ENCODE measurements around the gene IGSF23.

IGSF23 gene

DNA sequence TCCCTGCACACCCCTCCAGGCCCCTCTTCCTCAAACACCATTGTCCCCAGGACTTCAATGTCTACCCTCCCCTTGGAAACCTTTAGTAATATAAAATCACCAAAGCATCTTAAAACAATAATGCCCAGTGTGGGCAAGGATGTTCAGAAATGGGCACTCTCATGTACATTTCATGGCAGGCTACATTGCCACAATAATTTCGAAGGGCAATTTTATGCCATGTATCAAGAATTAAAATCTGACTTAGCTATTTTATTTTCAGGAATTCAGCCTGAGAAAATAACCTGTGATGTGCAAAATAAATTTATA lies 35.8 kb upstream of the IGSF23 start:
- TF ChIP-seq, protein P1, sequence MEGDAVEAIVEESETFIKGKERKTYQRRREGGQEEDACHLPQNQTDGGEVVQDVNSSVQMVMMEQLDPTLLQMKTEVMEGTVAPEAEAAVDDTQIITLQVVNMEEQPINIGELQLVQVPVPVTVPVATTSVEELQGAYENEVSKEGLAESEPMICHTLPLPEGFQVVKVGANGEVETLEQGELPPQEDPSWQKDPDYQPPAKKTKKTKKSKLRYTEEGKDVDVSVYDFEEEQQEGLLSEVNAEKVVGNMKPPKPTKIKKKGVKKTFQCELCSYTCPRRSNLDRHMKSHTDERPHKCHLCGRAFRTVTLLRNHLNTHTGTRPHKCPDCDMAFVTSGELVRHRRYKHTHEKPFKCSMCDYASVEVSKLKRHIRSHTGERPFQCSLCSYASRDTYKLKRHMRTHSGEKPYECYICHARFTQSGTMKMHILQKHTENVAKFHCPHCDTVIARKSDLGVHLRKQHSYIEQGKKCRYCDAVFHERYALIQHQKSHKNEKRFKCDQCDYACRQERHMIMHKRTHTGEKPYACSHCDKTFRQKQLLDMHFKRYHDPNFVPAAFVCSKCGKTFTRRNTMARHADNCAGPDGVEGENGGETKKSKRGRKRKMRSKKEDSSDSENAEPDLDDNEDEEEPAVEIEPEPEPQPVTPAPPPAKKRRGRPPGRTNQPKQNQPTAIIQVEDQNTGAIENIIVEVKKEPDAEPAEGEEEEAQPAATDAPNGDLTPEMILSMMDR (IDR thresholded peaks at IDR 0.05; ENCODE audit: low read length, missing control alignments) = no peak
- DNase-seq (ENCODE audit: low read depth) = no peak
- H3K4me3 ChIP-seq (replicated peaks; ENCODE audit: low read depth, low read length) = no peak overlapping the region

- TF ChIP-seq, protein P1 (IDR thresholded peaks at IDR 0.05; ENCODE audit: low read length, missing control alignments) = no peak
- DNase-seq (ENCODE audit: low read depth) = no peak
- H3K4me3 ChIP-seq (replicated peaks; ENCODE audit: low read depth, low read length) = no peak overlapping the region
Observed at GRCh38 chr19:44579663-44580365, 33.5 kb upstream of the IGSF23 start.

DNA sequence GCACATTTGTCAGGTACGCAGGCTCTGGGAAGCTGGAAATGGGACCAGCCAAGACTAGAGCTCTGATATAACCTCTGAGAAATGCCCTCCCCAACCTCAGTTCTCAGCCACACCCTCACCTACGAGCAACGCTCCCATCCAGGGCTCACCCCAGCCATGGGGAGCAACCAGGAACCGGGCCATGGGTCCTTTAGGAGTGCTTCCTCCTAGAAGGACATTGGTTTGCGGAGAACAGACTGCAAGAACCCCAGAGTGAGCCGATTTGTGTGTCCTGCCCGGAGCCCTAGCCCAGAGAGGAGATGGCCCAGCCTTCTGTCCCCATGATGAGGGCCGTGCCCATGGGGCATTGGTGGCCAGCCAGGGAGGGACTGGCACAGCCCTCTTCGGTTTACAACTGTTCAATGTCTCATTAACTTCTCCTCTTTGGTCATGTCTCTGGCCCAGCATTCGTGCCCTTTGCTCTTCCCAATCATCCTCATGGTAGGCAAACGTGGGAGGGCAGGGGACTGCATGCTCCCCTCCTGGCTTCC lies 32.9 kb upstream of the IGSF23 start:
- DNase-seq (ENCODE audit: low read depth) = no peak
- no peak overlapping the region for H3K4me3 ChIP-seq (replicated peaks; ENCODE audit: low read depth, low read length)
- TF ChIP-seq, protein P1 (IDR thresholded peaks at IDR 0.05; ENCODE audit: low read length, missing control alignments) = no peak

DNA sequence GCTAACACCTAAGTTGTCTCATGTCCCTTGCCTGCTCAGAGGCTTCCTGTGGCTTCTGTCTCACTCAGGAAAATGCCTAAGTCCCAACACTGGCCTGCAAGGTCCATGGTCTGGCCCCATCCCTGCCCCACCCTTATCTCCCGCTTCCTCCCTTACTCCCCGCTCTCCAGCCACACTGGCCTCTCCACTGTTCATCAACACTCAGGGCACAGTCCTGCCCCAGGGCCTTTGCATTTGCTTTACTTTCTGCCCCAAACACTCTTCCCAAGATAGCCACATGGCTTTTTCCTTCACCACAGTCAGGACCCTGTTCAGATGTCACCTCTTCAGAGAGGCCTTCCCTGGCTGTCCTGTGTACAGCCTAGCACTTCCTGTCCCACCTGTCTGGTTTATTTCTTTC lies 32.1 kb upstream of the IGSF23 start:
- TF ChIP-seq, protein P1 (IDR thresholded peaks at IDR 0.05; ENCODE audit: low read length, missing control alignments) = no peak
- no peak for DNase-seq (ENCODE audit: low read depth)

DNA sequence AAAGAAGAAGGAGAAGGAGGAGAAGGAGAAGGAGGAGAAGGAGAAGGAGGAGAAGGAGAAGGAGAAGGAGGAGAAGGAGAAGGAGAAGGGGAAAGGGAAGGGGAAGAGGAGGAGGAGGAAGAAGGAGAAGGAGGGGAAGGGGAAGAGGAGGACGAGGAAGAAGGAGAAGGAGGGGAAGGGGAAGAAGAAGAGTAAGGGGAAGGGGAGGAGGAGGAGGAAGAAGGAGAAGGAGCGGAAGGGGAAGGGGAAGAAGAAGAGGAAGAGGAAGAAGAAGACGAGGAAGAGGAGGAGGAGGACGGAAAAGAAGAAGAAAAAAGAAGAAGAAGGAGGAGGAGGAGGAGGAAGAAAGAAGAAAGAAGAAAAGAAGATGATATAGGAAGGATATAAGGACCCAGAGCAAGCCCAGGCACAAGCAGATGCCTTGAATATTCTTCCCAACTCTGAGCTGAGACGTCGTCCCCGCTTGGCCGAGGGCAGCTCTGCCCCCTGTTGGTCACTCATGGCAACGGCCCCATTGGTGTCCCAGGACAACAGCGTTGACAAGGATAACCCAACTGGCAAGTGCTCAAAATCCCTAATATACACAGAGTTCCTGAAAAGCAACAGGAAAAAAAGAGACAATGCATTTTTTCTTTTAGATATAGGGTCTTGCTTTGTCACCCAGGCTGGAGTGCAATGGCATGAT lies 30.6 kb upstream of the IGSF23 start:
- TF ChIP-seq, protein P1 (IDR thresholded peaks at IDR 0.05; ENCODE audit: low read length, missing control alignments) = peak; percentile 76
- DNase-seq (ENCODE audit: low read depth) = peak; percentile 48
- no peak overlapping the region for H3K4me3 ChIP-seq (replicated peaks; ENCODE audit: low read depth, low read length)

More for the DNA sequence above, 32.1 kb upstream of the IGSF23 start:
- H3K4me3 ChIP-seq (replicated peaks; ENCODE audit: low read depth, low read length) = no peak overlapping the region

DNA sequence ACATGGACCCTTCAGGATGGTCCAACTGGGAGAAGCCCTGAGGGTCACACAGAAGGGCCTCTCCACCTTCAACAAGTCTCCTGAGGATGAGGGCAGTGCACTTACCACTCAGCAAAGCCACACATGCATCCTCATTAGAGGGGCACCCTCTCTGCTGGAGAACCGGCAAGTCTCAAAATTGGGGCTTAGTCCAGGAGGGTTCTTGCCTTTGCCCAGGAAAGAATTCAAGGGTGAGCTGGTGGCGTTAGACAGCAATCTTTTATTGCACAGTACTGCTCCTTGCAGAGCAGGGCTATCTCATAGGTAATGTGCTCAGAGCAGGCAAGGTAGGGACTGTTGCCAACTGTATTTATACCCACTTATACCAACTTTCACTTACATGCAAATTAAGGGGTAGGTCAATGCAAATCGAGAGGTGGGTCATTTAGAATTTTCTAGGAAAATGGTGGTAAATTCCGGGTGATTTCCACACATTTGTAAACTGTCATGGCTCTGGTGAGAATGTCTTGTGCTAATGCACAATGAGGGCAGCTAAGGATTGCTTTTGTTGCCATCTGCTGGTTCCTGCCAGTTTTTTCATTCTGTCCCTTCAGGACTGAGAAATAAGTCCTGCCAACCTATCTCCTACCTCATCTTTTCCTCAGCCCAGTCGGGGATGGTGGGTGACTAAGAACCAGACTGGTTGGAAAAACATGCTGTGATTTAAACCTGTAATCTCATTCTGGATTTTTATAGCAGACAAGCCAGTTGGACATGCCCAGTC lies 27.8 kb upstream of the IGSF23 start:
- no peak overlapping the region for H3K4me3 ChIP-seq (replicated peaks; ENCODE audit: low read depth, low read length)
- TF ChIP-seq, protein P1 (IDR thresholded peaks at IDR 0.05; ENCODE audit: low read length, missing control alignments) = peak; percentile 36
- peak; percentile 61 for DNase-seq (ENCODE audit: low read depth)

Measured in fibroblast of pulmonary artery (primary cell).